GM06990 (cell line): ENCODE measurements around the gene PHPT1.
"Not testable (repeated sequence)": the region's sequence is repeated elsewhere in the genome, so short reads cannot be mapped to it uniquely, and the experiment has no call there.

Experiments
- DNase-seq: peaks from one replicate; pipeline ENCODE4 v3.0.0-alpha.2; 2011; ENCODE audit not compliant: insufficient read length; ENCODE audit errors: extremely low read depth
- H3K27me3 ChIP-seq: replicated peaks from 2 replicates; pipeline ENCODE4 v1.6.0; 2011; ENCODE audit warnings: low read length; ENCODE audit not compliant: control insufficient read depth, insufficient read depth
- H3K36me3 ChIP-seq: 2 replicates; pipeline ENCODE4 v1.5.1; 2011; ENCODE audit warnings: low read length; ENCODE audit not compliant: control insufficient read depth, insufficient read depth
- H3K4me3 ChIP-seq: replicated peaks from 2 replicates; pipeline ENCODE4 v1.5.1; 2011; ENCODE audit warnings: low read depth, mild to moderate bottlenecking, control low read depth, low read length
- TF ChIP-seq, protein P1 (sequence below): IDR thresholded peaks from 2 replicates; pipeline ENCODE4 v1.5.1; 2011; ENCODE audit warnings: low read length, control low read depth, mild to moderate bottlenecking, inconsistent platforms; ENCODE audit not compliant: insufficient read depth, poor library complexity, severe bottlenecking

The PHPT1 gene

DNA sequence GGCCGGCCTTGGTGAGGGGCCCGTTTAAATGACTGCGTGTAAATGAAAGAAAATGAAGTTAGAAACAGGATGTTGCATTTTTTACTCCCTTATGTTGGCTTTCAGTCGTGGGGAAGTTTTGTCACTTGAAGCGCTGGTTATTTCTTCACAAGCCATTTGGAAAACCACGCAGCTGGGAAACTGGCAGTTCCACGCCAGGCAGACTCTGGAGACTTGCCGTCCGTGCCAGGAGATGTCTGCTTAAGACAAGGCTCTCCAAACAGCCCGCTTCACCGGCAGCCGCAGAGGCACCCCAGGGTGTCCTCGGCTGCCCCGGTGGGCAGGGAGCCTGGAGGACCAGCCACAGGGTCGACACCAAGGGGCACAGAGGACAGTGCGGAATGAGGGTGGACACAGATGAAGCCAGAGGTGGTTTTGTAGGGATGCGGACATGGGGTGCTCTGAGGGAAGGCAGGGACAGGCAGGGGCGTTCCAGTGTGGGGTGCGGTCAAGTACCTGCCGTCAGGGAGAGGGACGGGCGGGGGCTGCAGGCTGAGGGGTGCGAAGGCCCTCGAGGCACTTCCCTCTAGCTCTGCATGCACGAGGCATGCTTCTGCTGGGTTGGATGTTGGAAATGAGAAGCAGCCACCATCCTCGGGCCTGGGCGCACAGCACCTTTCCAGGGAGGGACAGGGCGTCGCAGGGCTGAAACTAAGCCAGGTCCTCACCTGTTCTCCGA is 18.0 kb upstream of the PHPT1 start:
- DNase-seq: peak; percentile 13
- no peaks in the 10 kb centered on the region for H3K27me3 ChIP-seq
- H3K36me3 ChIP-seq: peaks cover 43% of the 10 kb centered on the region
- no peak overlapping the region for H3K4me3 ChIP-seq
- TF ChIP-seq, protein P1, sequence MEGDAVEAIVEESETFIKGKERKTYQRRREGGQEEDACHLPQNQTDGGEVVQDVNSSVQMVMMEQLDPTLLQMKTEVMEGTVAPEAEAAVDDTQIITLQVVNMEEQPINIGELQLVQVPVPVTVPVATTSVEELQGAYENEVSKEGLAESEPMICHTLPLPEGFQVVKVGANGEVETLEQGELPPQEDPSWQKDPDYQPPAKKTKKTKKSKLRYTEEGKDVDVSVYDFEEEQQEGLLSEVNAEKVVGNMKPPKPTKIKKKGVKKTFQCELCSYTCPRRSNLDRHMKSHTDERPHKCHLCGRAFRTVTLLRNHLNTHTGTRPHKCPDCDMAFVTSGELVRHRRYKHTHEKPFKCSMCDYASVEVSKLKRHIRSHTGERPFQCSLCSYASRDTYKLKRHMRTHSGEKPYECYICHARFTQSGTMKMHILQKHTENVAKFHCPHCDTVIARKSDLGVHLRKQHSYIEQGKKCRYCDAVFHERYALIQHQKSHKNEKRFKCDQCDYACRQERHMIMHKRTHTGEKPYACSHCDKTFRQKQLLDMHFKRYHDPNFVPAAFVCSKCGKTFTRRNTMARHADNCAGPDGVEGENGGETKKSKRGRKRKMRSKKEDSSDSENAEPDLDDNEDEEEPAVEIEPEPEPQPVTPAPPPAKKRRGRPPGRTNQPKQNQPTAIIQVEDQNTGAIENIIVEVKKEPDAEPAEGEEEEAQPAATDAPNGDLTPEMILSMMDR: no peak

DNA sequence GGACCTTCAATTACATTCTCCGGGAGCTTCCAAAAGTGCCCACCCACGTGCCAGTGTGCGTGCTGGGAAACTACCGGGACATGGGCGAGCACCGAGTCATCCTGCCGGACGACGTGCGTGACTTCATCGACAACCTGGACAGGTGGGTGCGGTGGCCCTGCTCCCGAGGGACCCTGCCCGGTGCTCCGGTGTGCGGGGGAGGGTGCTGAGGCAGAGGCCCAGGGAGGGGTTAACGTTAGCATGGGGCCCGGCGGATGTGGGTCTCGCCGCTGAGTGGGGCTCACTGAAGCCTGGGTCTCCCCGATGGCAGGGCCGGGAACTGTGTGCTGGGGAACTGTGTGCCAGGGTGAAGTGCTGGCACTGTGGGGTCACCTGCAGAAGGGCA is 17.5 kb upstream of the PHPT1 start:
- Histone ChIP-seq H3K36me3 (peaks cover 44% of the 10 kb centered on the region), H3K4me3 (no peak overlapping the region), H3K27me3 (no peaks in the 10 kb centered on the region)
- TF ChIP-seq, protein P1: no peak
- DNase-seq: peak; percentile 9

DNA sequence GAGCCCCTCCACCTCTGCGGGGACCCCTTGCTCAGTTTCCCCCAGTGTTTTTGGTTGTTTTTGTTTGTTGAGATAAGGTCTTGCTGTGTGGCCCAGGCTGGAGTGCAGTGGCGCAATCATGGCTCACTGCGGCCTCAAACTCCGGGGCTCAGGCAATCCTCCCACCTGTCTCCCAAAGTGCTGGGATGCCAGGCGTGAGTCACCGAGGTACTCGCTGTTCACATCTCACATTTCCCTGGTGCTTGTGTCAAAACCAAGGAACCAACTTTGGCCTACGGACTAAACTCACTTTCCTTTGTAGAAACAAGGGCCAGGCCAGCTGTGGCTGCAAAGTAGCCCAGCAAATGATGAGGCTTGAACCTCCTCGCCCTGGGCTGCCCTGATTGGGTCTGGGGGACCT is 16.6 kb upstream of the PHPT1 start:
- Histone ChIP-seq H3K4me3 (no peak overlapping the region), H3K36me3 (peaks cover 41% of the 10 kb centered on the region), H3K27me3 (no peaks in the 10 kb centered on the region)
- no peak for DNase-seq
- TF ChIP-seq, protein P1: no peak

GRCh38 chr9:136833381-136834048 is 15.7 kb upstream of the PHPT1 start:
- H3K27me3 ChIP-seq, DNase-seq, H3K4me3 ChIP-seq: not testable (repeated sequence)
- peaks cover 38% of the 10 kb centered on the region for H3K36me3 ChIP-seq

- TF ChIP-seq, protein P1: no peak
- Histone ChIP-seq H3K27me3 (no peaks in the 10 kb centered on the region), H3K36me3 (peaks cover 27% of the 10 kb centered on the region), H3K4me3 (no peak overlapping the region)
- DNase-seq: peak; percentile 12
Observed at GRCh38 chr9:136835162-136835931, 13.9 kb upstream of the PHPT1 start.
